Inferior parietal cortex (tissue), 1 donor: ENCODE data around the gene LRRC8E.
A peak's percentile ranks its signal among the peaks of the same experiment; 100 is the strongest.
"Not testable (repeated sequence)": the region's sequence is repeated elsewhere in the genome, so short reads cannot be mapped to it uniquely, and the experiment has no call there.

Experiments
- DNase-seq: peaks from one replicate; pipeline ENCODE4 v3.0.0-alpha.2; 2016; ENCODE audit errors: extremely low spot score

Gene LRRC8E

DNA sequence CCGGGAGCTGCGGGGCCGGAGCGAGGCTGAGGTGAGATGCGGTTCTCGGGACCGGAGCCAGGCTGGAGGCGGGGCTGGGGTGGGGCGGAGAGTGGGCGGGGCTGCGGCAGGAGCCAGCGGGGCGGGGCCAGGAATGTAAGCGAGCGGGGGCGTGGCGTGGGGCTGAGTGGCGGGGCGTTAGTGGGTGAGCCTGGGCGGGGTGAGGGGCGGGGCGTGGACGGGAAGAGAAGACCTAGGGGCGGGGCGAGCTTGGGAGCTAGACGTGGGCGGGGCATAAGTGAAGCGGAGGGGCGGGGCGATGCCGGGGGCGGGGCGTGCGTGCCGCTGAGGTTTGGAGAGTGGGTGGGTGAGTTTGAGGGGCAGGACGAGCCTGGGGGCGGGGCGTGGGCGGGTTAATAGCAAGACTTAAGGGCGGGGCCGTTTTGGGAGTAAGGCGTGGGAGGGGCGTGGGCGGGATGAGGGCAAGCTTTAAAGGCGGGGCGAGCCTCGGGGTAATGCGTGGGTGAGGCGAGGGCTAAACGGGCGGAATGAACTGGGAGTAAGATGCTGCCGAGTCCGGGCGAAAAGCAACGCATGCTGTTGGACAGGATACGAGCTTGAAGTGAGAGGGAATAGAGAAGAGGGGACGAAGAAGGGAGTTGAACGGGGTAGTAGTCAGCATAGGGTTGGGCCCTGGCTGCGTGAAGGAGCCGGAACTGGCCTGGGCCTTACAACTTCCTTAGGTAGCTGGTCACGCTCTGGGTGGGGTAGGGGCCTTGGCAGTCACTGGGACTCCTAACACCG lies 32.4 kb downstream of the LRRC8E start:
- DNase-seq: peak; percentile 68

DNA sequence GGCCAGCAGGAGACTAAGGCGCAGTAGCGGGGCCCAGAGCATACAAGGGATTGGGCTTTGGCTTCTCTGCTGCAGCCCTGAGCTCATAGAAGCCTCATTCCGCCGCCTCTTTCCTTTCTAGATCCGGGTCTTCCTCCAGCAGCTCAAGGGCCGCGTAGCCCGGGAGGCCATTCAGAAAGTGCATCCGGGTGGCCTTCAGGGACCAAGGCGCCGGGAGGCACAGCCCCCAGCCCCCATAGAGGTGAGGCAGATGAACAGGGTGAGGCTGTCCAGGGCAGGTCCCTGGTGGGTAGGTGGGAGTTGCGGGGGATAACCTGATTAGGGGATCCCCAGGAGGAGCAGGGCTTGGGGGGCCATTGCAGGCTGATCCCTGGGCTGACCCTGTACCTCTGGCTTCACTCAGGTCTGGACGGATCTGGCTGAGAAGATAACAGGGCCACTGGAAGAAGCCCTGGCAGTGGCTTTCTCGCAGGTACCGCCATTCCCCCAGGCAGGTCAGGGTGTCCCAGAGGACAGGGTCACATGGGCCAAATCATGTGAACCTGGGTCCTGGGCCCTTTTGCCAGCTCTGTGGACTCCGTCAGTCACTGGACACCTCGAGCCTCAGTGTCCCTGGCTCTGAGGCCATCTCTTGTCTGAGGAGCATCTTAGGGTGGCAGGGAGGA lies 33.1 kb downstream of the LRRC8E start:
- DNase-seq: peak; percentile 24

DNA sequence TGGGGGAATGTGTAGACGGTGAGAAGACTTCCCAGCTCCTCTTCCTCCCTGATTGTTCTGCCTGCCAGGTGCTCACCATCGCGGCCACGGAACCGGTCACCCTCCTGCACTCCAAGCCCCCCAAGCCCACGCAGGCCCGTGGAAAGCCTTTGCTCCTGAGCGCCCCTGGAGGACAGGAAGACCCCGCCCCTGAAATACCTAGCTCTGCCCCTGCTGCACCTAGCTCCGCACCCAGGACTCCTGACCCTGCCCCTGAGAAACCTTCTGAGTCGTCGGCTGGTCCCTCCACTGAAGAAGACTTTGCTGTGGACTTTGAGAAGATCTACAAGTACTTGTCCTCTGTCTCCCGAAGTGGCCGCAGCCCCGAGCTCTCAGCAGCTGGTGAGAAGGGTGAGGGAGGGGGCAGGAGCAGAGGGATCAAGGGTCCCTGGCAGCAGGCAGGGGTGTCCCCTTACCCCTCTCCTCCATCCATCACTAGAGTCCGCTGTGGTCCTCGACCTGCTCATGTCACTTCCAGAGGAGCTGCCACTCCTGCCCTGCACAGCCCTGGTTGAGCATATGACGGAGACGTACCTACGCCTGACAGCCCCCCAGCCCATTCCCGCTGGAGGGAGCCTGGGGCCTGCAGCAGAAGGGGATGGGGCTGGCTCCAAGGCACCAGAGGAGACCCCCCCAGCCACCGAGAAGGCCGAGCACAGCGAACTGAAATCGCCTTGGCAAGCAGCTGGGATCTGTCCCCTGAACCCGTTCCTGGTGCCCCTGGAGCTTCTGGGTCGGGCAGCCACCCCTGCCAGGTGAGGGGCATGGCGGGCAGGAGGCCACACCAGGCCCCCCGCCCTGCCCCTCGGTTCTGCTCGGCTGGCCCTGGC lies 33.9 kb downstream of the LRRC8E start:
- DNase-seq: no peak

DNA sequence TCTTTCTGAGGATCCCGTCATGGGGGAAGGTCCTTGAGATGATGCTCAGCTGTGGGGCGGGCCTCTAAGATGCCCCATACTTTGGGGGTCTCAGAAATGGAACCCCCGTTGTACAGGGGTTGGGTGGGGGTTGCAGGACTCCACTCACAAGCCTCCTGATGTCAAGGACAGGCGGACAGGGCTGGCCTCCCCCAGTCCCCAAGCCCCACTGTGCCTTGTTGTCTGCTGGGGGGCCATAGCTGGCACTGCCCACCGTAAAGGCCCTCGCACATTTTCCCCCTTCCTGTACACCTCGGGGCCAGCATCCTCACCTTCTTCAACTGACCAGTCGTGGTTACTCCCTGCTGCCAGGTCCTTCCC lies 34.5 kb downstream of the LRRC8E start:
- DNase-seq: no peak

DNA sequence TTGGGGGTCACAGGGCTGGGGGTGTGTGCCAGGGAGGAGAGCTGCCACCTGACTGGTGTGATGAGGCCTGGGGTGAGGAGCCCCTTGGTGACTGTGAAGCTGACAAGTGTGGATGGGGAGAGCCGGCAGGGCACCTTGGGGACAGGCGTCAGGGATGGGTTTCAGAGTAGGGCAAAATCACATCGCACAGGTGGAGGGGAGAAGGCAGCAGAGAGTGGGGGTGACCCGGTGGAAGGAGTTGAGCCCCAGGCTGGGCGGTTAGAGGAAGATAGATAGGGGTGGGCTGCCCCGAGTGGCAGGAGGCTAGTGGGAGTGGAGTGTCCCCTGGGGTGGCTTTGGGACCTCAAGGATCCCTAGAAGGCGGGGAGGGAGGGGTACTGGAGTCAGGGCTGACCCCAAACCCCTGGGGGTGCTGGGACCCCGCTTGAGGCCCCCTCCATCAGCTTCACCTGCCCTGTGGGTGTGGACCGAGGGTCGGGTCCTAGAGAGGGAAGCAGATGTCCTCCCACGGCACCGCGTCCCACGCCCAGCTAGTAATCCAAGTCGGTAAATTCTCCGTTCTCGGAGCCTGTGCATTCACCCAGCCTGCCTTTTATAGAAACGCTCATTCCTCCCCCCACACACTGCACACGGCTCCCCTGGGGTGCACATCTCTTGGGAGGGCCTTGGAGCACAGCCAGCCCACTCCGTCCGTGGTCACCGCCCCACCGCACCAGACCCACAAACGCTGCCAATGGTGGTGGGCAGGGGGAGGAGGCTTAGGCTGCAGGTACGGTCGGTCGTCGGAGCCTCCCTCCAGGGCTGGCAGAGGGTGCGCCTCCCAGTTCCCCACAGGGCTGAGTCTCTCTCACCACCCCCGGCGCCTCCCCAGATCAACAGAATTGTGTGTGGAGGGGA lies 35.2 kb downstream of the LRRC8E start:
- DNase-seq: no peak

DNA sequence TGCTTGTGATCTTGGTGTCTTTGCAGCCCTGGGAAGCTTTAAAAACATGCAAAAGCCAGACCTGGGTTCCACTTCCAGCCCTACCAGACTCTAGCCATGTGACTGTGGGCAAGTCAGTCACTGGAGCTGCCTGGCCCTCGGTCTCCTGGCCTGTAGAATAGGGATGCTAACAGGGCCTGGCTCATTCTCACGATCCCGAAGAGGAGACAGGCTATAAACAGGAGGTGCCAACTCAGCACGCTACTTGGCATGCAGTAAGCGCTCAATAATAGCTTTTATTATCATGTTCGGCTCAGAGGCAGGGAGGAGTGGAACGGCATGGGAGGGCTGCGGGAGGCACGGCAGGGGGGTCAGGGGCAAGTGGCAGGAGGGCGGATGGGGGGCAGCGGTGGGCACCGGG lies 35.9 kb downstream of the LRRC8E start:
- no peak for DNase-seq

DNA sequence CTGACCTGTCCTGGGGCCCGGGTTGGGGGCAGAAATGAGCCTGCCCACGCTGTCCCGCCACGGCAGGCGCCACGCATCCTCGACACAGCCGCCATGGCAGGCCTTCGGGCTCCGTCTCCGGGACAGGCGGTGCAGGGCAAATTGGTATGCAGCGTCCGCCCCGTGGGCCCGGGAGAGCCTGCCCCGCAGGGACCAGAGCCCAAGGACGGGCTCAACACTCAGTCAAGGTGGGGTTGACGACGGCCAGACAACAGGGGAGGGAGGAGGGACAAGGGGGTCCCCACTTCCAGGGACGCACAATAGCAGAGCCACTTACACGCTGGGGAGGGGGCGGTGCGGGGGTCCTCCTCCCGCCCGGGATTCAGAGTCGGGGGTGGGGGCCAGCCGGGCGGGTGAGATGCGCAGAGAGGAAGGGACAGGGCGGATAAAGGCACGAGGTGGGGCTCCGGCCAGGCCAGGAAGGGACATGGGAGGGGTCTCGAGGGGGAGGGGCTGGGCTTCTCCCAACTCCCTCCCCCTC lies 36.4 kb downstream of the LRRC8E start:
- DNase-seq: no peak

DNA sequence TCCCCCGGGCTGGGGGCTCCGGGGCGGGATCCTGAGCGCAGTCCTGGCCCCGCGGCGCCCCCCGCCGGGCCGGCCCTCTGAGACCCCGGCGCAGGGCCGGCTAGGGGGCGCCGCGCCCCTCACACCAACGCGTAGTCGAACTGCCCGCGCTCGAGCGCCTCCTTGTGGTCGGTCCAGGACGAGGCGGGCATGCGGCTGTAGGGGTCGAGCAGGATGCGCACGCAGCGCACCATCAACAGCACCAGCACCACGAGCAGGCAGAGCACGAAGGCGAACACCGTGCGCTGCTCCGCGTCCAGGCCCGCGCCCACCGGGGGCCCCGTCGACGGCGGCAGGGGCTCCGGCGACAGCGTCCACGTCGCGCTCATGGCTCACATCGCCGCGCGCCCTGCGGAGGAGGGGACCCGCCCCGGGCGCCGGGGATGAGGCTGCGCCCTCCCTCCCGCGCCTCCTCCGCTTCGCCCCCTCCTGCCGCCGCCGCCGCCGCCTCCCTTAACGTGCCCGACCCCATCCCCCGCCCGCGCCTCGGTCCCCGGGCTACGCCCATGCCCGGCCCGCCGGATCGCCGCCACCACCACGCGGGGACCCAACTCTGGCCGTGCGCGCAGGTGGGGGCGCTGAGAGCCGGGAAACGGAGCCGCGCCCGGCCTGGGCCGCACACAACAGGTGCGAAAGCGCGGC lies 37.0 kb downstream of the LRRC8E start:
- DNase-seq: peak; percentile 38

DNA sequence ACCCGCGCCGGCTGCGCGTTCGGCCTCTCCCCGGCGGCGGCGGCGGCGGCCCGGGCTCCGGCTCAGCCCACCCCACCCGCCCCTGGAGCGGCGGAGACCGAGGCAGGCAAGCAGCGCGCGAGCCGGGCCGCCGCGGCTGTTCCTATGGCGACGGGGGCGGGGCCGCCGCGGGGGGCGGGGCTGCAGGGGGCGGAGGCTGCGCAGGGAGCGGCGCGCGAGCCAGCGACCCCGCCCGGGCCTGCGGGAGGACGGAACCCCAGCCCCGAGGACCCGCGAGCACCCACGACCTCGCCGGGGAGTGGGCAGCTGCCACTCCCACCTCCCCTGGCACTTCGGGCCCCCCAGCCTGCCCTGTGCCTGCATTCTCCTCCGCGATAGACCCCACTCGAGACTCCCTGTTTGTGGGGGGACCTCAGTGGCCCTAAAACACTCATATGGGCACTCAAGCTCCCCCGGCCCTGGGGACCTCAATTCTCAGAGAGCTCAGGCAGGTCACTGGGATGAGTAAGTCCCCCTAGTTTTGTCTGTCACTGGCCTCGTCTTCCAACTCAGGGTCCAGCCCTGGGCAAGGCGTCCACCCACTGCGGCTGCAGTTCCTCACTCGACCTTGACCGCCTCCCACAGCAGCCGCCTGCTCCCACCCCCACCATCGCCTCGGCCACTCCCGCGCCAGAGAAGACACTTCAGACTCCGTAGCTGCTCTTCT lies 37.9 kb downstream of the LRRC8E start, which contains the start of gene CTXN1:
Gene CTXN1 (minus strand): TSS at position 115 of the 706 bp plus-strand sequence. CDS start 597 bp downstream, outside the sequence.
- DNase-seq: no peak

DNA sequence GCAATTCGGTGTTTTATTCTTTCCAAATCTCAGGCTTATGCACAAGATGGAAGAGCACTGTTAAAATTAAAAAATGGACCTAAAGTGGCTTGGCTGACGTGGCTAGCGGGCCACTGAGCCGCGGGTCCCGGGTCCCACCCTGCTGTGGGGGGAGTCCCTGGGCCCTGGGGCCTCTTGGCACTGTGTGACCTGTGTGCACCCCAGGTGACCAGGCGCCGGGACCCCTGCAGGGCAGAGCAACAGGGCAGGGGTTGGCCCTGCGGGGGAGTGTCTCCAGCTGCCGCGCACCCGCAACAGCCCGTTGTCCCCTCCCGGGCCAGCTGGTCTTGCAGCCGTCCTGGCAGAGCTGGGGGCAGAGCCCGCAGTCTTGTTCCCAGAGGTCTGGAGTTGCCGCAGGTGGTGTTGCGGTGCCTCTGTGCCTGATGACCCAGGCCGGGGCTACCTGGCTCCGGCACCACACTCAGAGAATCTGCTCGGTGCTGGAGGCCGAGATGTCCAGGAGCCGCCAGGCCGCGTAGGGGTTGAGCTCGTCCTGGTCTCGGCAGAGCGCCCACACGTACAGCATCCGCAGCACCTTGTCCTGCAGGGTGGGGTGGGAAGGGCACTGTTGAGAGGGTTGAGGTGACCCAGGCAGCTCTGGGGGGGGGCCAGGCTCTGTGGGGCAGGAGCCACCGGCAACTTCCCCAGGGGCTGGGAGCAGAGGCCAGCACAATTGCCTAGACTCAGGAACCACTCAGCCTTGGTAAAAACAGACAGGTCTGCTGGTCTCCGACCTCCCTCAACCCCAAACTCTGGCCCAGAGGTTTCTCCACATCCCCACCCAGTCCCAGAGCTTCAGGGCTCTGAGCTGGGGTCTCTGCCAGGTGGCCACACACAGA lies 38.7 kb downstream of the LRRC8E start:
- no peak for DNase-seq

DNA sequence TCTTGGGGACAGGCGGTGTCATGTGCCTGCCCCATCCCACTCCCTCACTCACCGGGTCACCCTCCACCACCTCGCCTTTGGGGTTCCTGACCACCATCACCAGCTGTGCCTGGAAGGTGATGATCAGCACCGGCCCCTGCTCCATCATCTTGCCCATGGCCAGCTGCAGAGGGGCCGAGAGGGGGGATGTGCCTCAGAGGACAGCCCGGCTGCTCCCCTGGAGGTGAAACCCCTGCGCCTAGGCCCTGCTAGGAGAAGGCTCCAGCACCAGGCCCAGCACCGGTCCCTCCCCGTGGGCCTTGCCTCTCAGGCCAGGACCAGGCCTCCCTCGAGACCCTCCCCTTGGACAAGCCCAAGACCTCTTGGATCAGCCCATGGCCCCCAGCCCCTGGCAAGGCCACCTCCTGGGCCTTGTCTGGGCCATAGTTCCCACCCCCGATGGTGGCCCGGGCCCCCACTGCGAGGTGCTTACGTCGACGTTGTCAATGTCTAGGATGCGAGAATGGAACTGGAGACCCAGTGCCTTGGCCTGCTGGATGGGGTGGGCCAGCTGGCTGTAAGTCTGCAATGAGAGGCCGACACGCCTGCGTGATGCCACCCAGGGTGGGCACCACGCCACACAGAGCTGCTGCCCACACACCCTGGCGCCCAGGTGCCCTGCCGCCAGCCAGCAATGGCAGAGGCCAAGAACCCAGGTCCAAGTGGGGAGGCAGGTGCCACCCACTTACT lies 39.5 kb downstream of the LRRC8E start:
- DNase-seq: no peak

DNA sequence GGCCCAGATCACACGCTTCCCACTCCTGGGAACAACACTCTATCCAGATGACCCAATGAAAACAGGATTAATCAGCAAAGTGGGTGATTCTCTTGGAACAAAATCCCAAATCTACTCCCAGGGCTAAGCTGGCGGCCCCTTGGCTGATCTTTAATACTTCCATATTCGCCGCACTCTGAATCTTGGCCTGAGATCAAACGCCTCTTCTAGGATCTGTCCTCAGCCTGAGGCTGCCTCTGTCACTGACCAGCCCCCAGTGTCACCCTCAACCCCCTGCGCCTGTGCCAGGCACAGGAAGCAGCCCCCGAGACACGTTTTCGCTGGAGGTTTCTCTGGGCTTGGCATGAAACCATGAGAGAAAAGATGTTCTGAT lies 40.0 kb downstream of the LRRC8E start:
- no peak for DNase-seq

DNA sequence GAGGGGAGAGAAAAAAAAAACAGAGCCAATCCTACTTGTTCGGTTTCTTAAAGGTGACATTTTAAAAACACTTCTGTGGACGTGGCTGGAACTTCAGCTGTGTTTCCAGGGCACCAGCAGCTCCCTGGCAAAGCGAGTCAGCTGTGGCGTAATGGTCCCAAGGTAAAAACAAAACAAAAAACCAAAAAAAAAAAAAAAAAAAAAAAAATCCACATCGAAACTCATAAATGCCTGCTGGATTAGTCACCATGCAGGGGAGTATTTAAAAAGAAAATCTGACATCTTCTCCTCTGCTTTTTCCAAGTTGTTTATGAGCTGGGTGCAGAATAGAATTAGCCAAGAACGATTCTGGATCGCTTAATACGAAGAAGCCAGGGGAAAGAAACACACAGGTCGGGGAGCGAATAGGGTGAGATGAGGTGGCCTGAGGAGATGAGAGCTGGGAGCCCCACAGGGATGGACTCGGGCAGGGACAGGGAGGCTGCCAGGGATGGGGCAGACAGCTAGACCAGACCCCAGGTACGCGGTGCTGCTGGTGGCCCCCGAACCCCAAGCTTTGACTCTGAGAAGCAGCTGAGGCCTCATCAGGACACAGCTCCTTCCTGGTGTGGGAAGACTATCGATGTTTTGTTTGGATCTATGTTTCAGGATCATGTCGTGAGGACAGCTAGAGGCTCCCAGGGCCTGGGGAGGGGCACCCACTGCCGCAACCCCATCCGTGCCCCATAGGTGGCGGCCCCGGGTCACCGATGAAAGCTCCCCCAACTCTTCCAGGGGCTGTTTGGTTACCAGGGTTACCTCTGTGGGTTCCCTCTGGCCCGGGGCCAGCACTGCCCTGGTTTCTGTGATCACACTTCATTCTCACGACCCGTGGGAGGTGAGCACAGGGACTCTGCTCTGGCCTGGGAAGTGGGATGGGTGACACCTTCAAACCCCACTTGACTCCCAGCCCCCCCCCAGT lies 40.7 kb downstream of the LRRC8E start:
- peak; percentile 34 for DNase-seq

DNA sequence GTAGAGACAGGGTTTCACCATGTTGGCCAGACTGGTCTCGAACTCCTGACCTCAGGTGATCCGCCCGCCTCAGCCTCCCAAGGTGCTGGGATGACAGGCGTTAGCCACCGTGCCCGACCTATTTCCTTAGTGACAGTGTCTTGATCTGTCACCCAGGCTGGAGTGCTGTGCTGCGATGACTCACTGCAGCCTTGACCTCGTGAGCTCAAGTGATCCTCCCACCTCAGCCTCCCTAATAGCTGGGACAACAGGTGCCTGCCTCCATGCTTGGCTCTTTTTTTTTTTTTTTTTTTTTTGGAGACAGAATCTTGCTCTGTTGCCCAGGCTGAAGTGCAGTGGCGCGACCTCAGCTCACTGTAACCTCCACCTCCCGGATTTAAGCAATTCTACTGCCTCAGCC lies 41.7 kb downstream of the LRRC8E start:
- not testable (repeated sequence) for DNase-seq

DNA sequence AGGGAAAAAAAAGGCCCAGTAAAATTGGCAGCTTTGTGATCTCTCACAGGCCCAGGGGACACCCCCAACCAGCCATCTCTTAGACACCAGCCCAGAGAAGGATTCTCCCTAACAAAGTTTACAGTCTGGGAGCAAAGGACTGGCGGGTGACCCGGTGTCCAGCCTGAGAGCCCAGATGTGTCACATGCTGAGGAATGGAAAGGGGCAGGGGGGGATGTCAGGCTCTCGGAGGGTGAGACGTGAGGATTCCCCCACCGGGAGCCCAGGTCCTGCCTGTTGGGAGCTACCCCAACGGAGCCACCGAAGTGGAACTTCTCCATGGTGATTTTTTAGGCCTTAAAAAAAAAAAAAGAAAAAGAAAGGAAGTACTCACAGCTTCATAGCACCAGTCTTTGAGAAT lies 42.5 kb downstream of the LRRC8E start:
- DNase-seq: no peak

DNA sequence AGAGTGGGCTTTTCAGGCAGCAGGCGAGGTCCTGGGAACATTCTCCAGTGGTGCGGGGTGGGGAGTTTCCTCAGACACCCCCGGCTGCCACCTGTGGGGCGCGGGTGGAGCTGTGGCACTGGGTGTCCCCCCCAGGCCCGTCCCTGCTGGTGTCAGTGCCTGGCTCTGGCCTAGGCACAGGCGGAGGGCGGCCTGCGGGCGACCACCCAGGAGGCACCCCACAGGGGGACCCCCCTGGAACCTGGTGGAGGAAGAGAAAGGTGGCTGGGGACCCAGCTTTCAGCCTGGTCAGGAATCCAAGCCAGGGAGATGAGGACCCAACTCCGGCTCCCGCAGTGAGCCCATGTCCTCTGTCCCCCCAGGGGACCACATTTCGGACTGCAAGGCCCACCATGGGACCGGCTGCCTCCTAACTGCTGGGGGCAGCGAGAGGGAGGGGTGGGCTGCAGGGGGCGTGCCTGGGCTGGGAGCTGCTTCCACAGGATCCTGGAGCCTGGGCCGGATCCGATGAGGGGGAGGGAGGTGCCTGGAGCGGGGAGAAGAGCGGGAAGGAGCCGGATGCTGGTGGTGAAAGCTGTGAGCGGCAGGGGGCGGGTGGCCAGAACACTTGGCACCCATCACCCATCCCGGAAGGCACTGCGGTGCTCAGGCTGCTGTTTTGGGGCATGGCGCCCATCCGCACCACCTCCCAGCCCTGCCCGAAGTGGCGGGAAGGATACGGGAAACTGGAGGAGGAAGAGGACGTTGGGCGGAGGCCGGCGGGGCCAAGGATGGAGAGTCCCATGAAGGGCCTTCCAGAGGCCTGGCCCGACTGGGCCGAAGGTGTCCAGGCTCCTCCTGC lies 43.1 kb downstream of the LRRC8E start:
- no peak for DNase-seq
